Vagina (tissue), 2 donors: ENCODE measurements around the gene HELB. TPM values are rescaled to one million over a fixed set of nuclear protein-coding genes. Genes with fewer than 3 reads are reported as not detected.

Source experiments
- DNase-seq, 2 donors: peaks; one replicate each; pipeline ENCODE4 v3.0.0-alpha.2; 2017; ENCODE audit errors: extremely low spot score in 2 of 2
- H3K27ac ChIP-seq: fragments of 200-600 bp; sonication (generic); one replicate; pipeline ENCODE4 v1.5.1; 2019
- H3K27me3 ChIP-seq: fragments of 200-600 bp; sonication (generic); one replicate; pipeline ENCODE4 v1.5.1; 2019
- H3K36me3 ChIP-seq, 2 donors: fragments of 200-600 bp; sonication (generic); one replicate each; pipeline ENCODE4 v1.5.1; 2017 to 2019
- H3K4me1 ChIP-seq: fragments of 200-600 bp; sonication (generic); one replicate; pipeline ENCODE4 v1.5.1; 2019
- H3K4me3 ChIP-seq, 2 donors: fragments of 200-600 bp; sonication (generic); 1 replicate in 1 of 2; 2 replicates in 1 of 2; pipeline ENCODE4 v1.5.1; 2016 to 2019
- H3K9me3 ChIP-seq: fragments of 200-600 bp; sonication (generic); one replicate; pipeline ENCODE4 v1.5.1; 2019
- POLR2A ChIP-seq, 2 donors: fragments of 450-650 bp; IDR thresholded peaks; one replicate each; pipeline ENCODE4 v1.6.1; 2017; ENCODE audit warnings: antibody characterized with exemption in 2 of 2, mild to moderate bottlenecking in 2 of 2, moderate library complexity in 2 of 2
- POLR2AphosphoS5 ChIP-seq, 2 donors: sonication (generic); formaldehyde crosslinking; IDR thresholded peaks; one replicate each; pipeline ENCODE4 v1.9.0; 2017; ENCODE audit warnings: antibody characterized with exemption in 2 of 2, mild to moderate bottlenecking in 2 of 2, low read depth in 1 of 2; ENCODE audit not compliant: insufficient read depth in 1 of 2
- intact Hi-C: fragments of 100-400 bp; cut with DNase I; formaldehyde crosslinking; loops from one replicate; pipeline ENCODE4 v1.15.1; 2023
- total RNA-seq: library from RNA; depleted of rRNA; stranded (reverse); fragments of >200 nt; gene quantifications from one replicate; pipeline ENCODE4 v1.2.3, GENCODE V29; 2016
- TF ChIP-seq, protein P1 (sequence below), 3 experiments: fragments of 450-650 bp in 2 of 3; fragments of 200-600 bp in 1 of 3; sonication (generic) in 1 of 3; IDR thresholded peaks; one replicate each; pipeline ENCODE4 v1.5.1; 2017 to 2019; ENCODE audit warnings: antibody characterized with exemption in 3 of 3, mild to moderate bottlenecking in 2 of 3, moderate library complexity in 2 of 3

Gene HELB
- total RNA-seq, 1 donor from 2014 or later, result 5.2 TPM

- Histone ChIP-seq H3K4me1 (no peaks in the 10 kb centered on the region), H3K27ac (no peak overlapping the region), H3K27me3 (no peaks in the 10 kb centered on the region), H3K9me3 (no peaks in the 10 kb centered on the region), H3K4me3 (no peak overlapping the region), H3K36me3 (no peaks in the 10 kb centered on the region)
- no peak for TF ChIP-seq POLR2AphosphoS5 (IDR thresholded peaks at IDR 0.05; ENCODE audit: insufficient read depth in 1 of 2, low read depth in 1 of 2)
- intact Hi-C loops, result no loop called here
- DNase-seq, result no peak
Observed at GRCh38 chr12:66273147-66273546, 29.1 kb upstream of the HELB start.

DNA sequence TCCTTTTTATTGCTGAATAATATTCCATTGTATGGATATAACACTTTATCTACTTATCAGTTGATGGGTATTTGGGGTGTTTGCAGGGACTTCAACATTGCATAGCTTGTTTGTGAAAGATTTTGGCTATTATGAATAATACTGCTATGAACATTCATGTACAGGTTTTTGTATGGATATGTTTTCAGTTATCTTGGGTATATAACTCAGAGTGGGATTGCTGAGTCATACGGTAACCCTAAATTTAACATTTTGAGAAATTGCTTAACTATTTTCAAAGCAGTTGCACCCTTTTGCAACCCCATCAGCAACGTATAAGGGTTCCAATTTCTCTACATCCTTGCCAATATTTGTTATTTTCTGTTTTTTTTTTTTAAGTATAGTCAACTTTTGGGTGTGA lies 27.3 kb upstream of the HELB start:
- no peaks in the 10 kb centered on the region for H3K9me3 ChIP-seq
- TF ChIP-seq POLR2AphosphoS5 (IDR thresholded peaks at IDR 0.05; ENCODE audit: insufficient read depth in 1 of 2, low read depth in 1 of 2), result no peak
- TF ChIP-seq, protein P1, sequence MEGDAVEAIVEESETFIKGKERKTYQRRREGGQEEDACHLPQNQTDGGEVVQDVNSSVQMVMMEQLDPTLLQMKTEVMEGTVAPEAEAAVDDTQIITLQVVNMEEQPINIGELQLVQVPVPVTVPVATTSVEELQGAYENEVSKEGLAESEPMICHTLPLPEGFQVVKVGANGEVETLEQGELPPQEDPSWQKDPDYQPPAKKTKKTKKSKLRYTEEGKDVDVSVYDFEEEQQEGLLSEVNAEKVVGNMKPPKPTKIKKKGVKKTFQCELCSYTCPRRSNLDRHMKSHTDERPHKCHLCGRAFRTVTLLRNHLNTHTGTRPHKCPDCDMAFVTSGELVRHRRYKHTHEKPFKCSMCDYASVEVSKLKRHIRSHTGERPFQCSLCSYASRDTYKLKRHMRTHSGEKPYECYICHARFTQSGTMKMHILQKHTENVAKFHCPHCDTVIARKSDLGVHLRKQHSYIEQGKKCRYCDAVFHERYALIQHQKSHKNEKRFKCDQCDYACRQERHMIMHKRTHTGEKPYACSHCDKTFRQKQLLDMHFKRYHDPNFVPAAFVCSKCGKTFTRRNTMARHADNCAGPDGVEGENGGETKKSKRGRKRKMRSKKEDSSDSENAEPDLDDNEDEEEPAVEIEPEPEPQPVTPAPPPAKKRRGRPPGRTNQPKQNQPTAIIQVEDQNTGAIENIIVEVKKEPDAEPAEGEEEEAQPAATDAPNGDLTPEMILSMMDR (IDR thresholded peaks at IDR 0.05), result no peak
- no peak for TF ChIP-seq POLR2A (IDR thresholded peaks at IDR 0.05)
- intact Hi-C loops, result no loop called here
- H3K27me3 ChIP-seq, result no peaks in the 10 kb centered on the region
- H3K36me3 ChIP-seq, result no peaks in the 10 kb centered on the region
- H3K27ac ChIP-seq, result no peak overlapping the region
- H3K4me3 ChIP-seq, result no peak overlapping the region
- no peaks in the 10 kb centered on the region for H3K4me1 ChIP-seq
- DNase-seq, result no peak

DNA sequence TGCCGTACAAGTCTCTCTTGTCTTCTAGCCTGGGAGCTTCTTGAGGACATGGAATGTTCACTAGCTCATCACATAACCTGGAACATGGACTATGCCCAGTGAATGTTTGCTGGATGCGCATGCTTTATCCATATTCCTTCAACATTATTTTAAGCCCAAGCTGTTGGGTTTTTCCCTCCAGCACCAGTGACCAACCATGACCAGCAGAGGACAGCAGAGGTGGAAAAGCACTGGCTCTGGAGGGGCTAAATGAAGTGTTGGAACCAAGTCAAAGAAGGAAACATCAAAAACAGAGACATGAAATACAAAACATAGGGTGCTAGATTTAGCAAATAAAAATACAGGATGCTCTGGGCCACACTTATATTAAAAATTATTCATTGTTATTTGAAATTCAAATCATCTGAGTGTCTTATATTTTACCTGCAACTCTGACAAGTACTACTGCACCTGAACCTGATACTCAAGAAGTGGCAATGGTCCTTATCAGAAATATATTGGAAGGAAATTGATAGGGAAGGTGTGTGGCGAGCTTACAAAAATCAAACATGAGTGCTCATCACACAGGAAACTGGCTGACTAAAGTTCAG lies 23.1 kb upstream of the HELB start:
- DNase-seq, result no peak

DNA sequence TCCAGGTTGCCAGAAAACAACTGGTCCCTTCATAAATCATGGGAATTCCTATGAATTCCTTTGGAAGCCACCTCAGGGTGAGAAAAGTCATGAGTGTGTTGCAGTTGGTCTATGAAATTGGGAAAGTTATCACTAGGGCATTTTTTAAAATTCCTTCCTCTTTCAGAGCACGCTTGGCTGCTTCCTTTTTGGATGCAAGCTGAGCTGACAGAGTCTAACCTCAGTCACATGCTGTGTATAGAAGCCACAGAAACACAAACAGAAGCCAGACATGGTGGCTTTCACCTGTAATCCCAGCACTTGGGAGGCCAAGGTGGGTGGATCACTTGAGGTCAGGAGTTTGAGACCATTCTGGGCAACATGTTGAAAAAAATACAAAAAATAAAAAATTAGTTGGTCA lies 21.7 kb upstream of the HELB start:
- TF ChIP-seq POLR2AphosphoS5 (IDR thresholded peaks at IDR 0.05; ENCODE audit: insufficient read depth in 1 of 2, low read depth in 1 of 2) (no peak), POLR2A (IDR thresholded peaks at IDR 0.05) (no peak)
- TF ChIP-seq, protein P1 (IDR thresholded peaks at IDR 0.05), result no peak
- Histone ChIP-seq H3K9me3 (no peaks in the 10 kb centered on the region), H3K4me1 (no peaks in the 10 kb centered on the region), H3K4me3 (no peak overlapping the region), H3K27ac (no peak overlapping the region), H3K36me3 (no peaks in the 10 kb centered on the region), H3K27me3 (no peaks in the 10 kb centered on the region)
- intact Hi-C loops, result no loop called here
- DNase-seq, result no peak

More for the DNA sequence above, 23.1 kb upstream of the HELB start:
- no peak overlapping the region for H3K4me3 ChIP-seq
- H3K27me3 ChIP-seq, result no peaks in the 10 kb centered on the region
- H3K36me3 ChIP-seq, result no peaks in the 10 kb centered on the region
- no peak for TF ChIP-seq POLR2AphosphoS5 (IDR thresholded peaks at IDR 0.05; ENCODE audit: insufficient read depth in 1 of 2, low read depth in 1 of 2)
- TF ChIP-seq, protein P1 (IDR thresholded peaks at IDR 0.05), result no peak
- no peak for TF ChIP-seq POLR2A (IDR thresholded peaks at IDR 0.05)
- no peak overlapping the region for H3K27ac ChIP-seq
- no peaks in the 10 kb centered on the region for H3K9me3 ChIP-seq
- H3K4me1 ChIP-seq, result no peaks in the 10 kb centered on the region
- intact Hi-C loops, result no loop called here

DNA sequence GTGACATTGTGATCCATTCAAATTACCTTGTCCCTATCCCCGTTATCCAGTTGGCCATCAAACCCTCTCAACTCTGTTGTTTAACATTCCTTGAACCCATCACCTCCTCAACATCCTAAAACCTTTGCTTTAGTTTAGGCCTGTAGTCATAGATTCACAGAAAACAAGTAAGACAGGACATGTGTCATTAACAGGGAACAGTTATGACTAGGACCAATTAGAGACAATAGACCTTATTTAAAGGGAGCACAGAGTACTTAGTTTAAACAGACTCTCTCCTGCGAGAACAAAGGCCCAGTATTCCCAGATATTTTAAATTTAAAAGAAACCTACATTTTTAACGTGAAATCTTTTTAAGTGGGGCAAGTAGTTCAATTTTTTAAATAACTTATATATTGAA lies 20.0 kb upstream of the HELB start:
- no peak for DNase-seq
- no peaks in the 10 kb centered on the region for H3K9me3 ChIP-seq
- H3K27ac ChIP-seq, result no peak overlapping the region
- H3K27me3 ChIP-seq, result no peaks in the 10 kb centered on the region
- H3K4me3 ChIP-seq, result no peak overlapping the region
- no peaks in the 10 kb centered on the region for H3K4me1 ChIP-seq
- no peaks in the 10 kb centered on the region for H3K36me3 ChIP-seq
- intact Hi-C loops, result no loop called here
- TF ChIP-seq, protein P1 (IDR thresholded peaks at IDR 0.05), result no peak
- TF ChIP-seq POLR2A (IDR thresholded peaks at IDR 0.05) (no peak), POLR2AphosphoS5 (IDR thresholded peaks at IDR 0.05; ENCODE audit: insufficient read depth in 1 of 2, low read depth in 1 of 2) (no peak)
